ENCODE results near the gene ABCA6.

- TF ChIP-seq CTCF (conservative IDR thresholded peaks at IDR 0.05; ENCODE audit: low read depth, low read length) (no peak), EZH2 (IDR thresholded peaks at IDR 0.05; ENCODE audit: borderline replicate concordance, low read depth, low read length, poor library complexity, severe bottlenecking) (no peak)
These were observed 22.5 kb upstream of the ABCA6 start for GRCh38 chr17:69164206-69164605.
